NB4 (cell line): ENCODE results near the gene MBD3L4.

ENCODE experiments used
- DNase-seq: peaks from one replicate; pipeline ENCODE4 v3.0.0; 2010; ENCODE audit warnings: low read depth
- H3K4me3 ChIP-seq: one replicate; pipeline ENCODE4 v1.5.1; 2011; ENCODE audit warnings: mild to moderate bottlenecking, low read depth, low read length, moderate library complexity
- CTCF ChIP-seq: IDR thresholded peaks from one replicate; pipeline ENCODE4 v1.5.1; 2012; ENCODE audit warnings: low read depth, low read length
- MAX ChIP-seq: IDR thresholded peaks from 2 replicates; pipeline ENCODE4 v1.6.1; 2011; ENCODE audit warnings: low read depth, low read length
- MYC ChIP-seq: IDR thresholded peaks from 2 replicates; pipeline ENCODE4 v1.6.1; 2011; ENCODE audit warnings: low read depth, low read length
- POLR2A ChIP-seq: IDR thresholded peaks from 2 replicates; pipeline ENCODE4 v1.6.1; 2011; ENCODE audit warnings: mild to moderate bottlenecking; ENCODE audit not compliant: insufficient read length; ENCODE audit errors: extremely low read depth

MBD3L4 gene

GRCh38 chr19:6995054-6995453 is 44.9 kb downstream of the MBD3L4 start:
- DNase-seq = no peak
- H3K4me3 ChIP-seq = no peak overlapping the region
- TF ChIP-seq CTCF (no peak), MYC (no peak), MAX (no peak), POLR2A (no peak)

- TF ChIP-seq MYC (no peak), CTCF (no peak), MAX (no peak), POLR2A (no peak)
- H3K4me3 ChIP-seq = no peak overlapping the region
- DNase-seq = no peak
Observed at GRCh38 chr19:6988257-6988656, 51.7 kb downstream of the MBD3L4 start.

- H3K4me3 ChIP-seq = no peak overlapping the region
- no peak for TF ChIP-seq CTCF
- TF ChIP-seq POLR2A = no peak
- no peak for TF ChIP-seq MAX
- no peak for TF ChIP-seq MYC
- peak; percentile 24 for DNase-seq
Observed at GRCh38 chr19:6987850-6988249, 52.1 kb downstream of the MBD3L4 start.
